HepG2 (cell line): ENCODE results near the gene SRRM3. TPM values are rescaled to one million over a fixed set of nuclear protein-coding genes. Genes with fewer than 3 reads are reported as not detected.

Source experiments
- AHR ChIP-seq: IDR thresholded peaks from 2 replicates; pipeline ENCODE4 v1.6.1; 2018; ENCODE audit warnings: missing genetic modification reagents, missing compliant biosample characterization
- CEBPB ChIP-seq: IDR thresholded peaks from 2 replicates; pipeline ENCODE4 v1.6.1; 2011; ENCODE audit warnings: low read depth, low read length, improper control_type of control experiment, borderline replicate concordance
- CREB1 ChIP-seq, 2 experiments: fragments of 450-650 bp in 1 of 2; IDR thresholded peaks; 2 replicates each; pipeline ENCODE4 v1.6.1; 2016 to 2017; ENCODE audit warnings: control low read depth in 1 of 2, mild to moderate bottlenecking in 1 of 2, missing compliant biosample characterization in 1 of 2, missing genetic modification characterization in 1 of 2
- DNMT1 ChIP-seq: sonication (generic); formaldehyde crosslinking; IDR thresholded peaks from 2 replicates; pipeline ENCODE4 v1.5.1; 2020; ENCODE audit warnings: mild to moderate bottlenecking, missing genetic modification reagents
- DR1 ChIP-seq: sonication (generic); formaldehyde crosslinking; IDR thresholded peaks from 2 replicates; pipeline ENCODE4 v1.8.0; 2021; ENCODE audit warnings: mild to moderate bottlenecking, missing genetic modification reagents, inconsistent platforms
- GLI4 ChIP-seq: sonication (generic); formaldehyde crosslinking; IDR thresholded peaks from 2 replicates; pipeline ENCODE4 v1.5.1; 2020; ENCODE audit warnings: missing genetic modification reagents, mild to moderate bottlenecking, moderate library complexity, borderline replicate concordance
- HBP1 ChIP-seq: IDR thresholded peaks from 2 replicates; pipeline ENCODE4 v1.6.1; 2016; ENCODE audit warnings: low read depth, control low read depth
- MIER2 ChIP-seq: IDR thresholded peaks from 2 replicates; pipeline ENCODE4 v1.6.1; 2016; ENCODE audit warnings: missing biosample characterization, missing genetic modification reagents
- MIXL1 ChIP-seq: IDR thresholded peaks from 2 replicates; pipeline ENCODE4 v1.6.1; 2016
- NR2F2 ChIP-seq: IDR thresholded peaks from 2 replicates; pipeline ENCODE4 v1.6.1; 2012; ENCODE audit warnings: low read depth, inconsistent platforms, borderline replicate concordance
- ONECUT2 ChIP-seq: sonication (generic); formaldehyde crosslinking; IDR thresholded peaks from 2 replicates; pipeline ENCODE4 v1.4.0; 2020; ENCODE audit warnings: missing genetic modification reagents
- SYNCRIP ChIP-seq: fragments of 200-400 bp; formaldehyde crosslinking; IDR thresholded peaks from 2 replicates; pipeline ENCODE4 v1.6.1; 2018; ENCODE audit warnings: mild to moderate bottlenecking, low read depth, low read length; ENCODE audit not compliant: insufficient read depth
- TAF1 ChIP-seq: sonication (generic); formaldehyde crosslinking; IDR thresholded peaks from 2 replicates; pipeline ENCODE4 v1.4.0; 2020; ENCODE audit warnings: missing genetic modification reagents
- WIZ ChIP-seq: sonication (generic); formaldehyde crosslinking; IDR thresholded peaks from 2 replicates; pipeline ENCODE4 v1.5.1; 2020; ENCODE audit warnings: mild to moderate bottlenecking, missing genetic modification reagents
- ZBED4 ChIP-seq: sonication (generic); formaldehyde crosslinking; IDR thresholded peaks from 2 replicates; pipeline ENCODE4 v1.4.0; 2020; ENCODE audit warnings: missing genetic modification reagents, borderline replicate concordance
- ZBTB4 ChIP-seq: sonication (generic); formaldehyde crosslinking; IDR thresholded peaks from 2 replicates; pipeline ENCODE4 v1.4.0; 2020; ENCODE audit warnings: missing genetic modification reagents, mild to moderate bottlenecking, borderline replicate concordance
- ZNF296 ChIP-seq: sonication (generic); formaldehyde crosslinking; conservative IDR thresholded peaks from 2 replicates; pipeline ENCODE4 v1.5.0; 2020; ENCODE audit warnings: mild to moderate bottlenecking, missing genetic modification reagents
- ZNF7 ChIP-seq: IDR thresholded peaks from 2 replicates; pipeline ENCODE4 v1.6.1; 2016; ENCODE audit warnings: missing biosample characterization, missing genetic modification reagents
- ZNF713 ChIP-seq: sonication (generic); formaldehyde crosslinking; IDR thresholded peaks from 2 replicates; pipeline ENCODE4 v1.4.0; 2020; ENCODE audit warnings: mild to moderate bottlenecking, missing genetic modification reagents
- ZNF800 ChIP-seq: sonication (generic); formaldehyde crosslinking; IDR thresholded peaks from 2 replicates; pipeline ENCODE4 v1.4.0; 2020; ENCODE audit warnings: missing genetic modification reagents
- ZSCAN12 ChIP-seq: sonication (generic); formaldehyde crosslinking; IDR thresholded peaks from 2 replicates; pipeline ENCODE4 v1.9.0; 2021; ENCODE audit warnings: mild to moderate bottlenecking, missing genetic modification reagents
- polyA plus RNA-seq, 8 experiments: library from polyadenylated mRNA; depleted of rRNA in 3 of 8; stranded (reverse) in 7 of 8; unstranded in 1 of 8; fragments of >200 nt; fragmentation: Illumina TruSeq in 4 of 8; extraction: Trizol in 4 of 8; gene quantifications; 2 replicates each; pipeline versions ENCODE4 v1.2.1 to v1.2.3, GENCODE V29; 2011 to 2016; ENCODE audit warnings: low read depth in 4 of 8, missing spikeins in 1 of 8, mixed read lengths in 1 of 8; ENCODE audit not compliant: insufficient read depth in 1 of 8
- total RNA-seq, 5 experiments: library from RNA; depleted of rRNA; stranded (reverse); fragments of >200 nt; fragmentation: Illumina TruSeq; extraction: Trizol; gene quantifications; 2 replicates each; pipeline ENCODE4 v1.2.3, GENCODE V29; 2016; ENCODE audit warnings: low read depth in 1 of 5

The SRRM3 gene
- total and polyA plus RNA-seq, 2 of the 13 experiments (the other 11 are each of a cell fraction or from before 2014, with no cell fraction given): 0.13 to 0.54 TPM

- TF ChIP-seq SYNCRIP (no peak), ZSCAN12 (CRISPR knock-in tag) (no peak), ZNF713 (CRISPR knock-in tag) (no peak), DNMT1 (CRISPR knock-in tag) (no peak), TAF1 (CRISPR knock-in tag) (0 out of 2 replicates have a peak, but pooled peaks have one; percentile 23), ZNF296 (CRISPR knock-in tag) (no peak), GLI4 (CRISPR knock-in tag) (no peak), DR1 (CRISPR knock-in tag) (no peak), CREB1 (IDR thresholded peaks at IDR 0.05) (no peak), CREB1 (CRISPR knock-in tag; IDR thresholded peaks at IDR 0.05) (no peak), ZNF7 (no peak), MIXL1 (CRISPR knock-in tag) (no peak), AHR (CRISPR knock-in tag) (peak; percentile 55; the same call in 1 of the 2 replicates), HBP1 (CRISPR knock-in tag) (peak; percentile 84; the same call in 1 of the 2 replicates), ZNF800 (no peak), ONECUT2 (CRISPR knock-in tag) (0 out of 2 replicates have a peak, but pooled peaks have one; percentile 51), ZBED4 (no peak; the same call in 1 of the 2 replicates), ZBTB4 (no peak), NR2F2 (no peak), WIZ (CRISPR knock-in tag) (peak; percentile 69), MIER2 (CRISPR knock-in tag) (peak; percentile 96), CEBPB (no peak)
These were observed 23.7 kb downstream of the SRRM3 start (continued) for GRCh38 chr7:76225379-76225778.
